Neural progenitor cell (in vitro differentiated cells): ENCODE measurements around the gene LAMA2. TPM values are rescaled to one million over a fixed set of nuclear protein-coding genes. Genes with fewer than 3 reads are reported as not detected.

Experiments
- DNase-seq: peaks from one replicate; pipeline ENCODE4 v3.0.0-alpha.2; 2016; ENCODE audit warnings: low spot score
- H2AFZ ChIP-seq: fragments of 200-600 bp; sonication (generic); replicated peaks from 2 replicates; pipeline ENCODE4 v1.6.1; 2016; ENCODE audit warnings: antibody characterized with exemption
- H3F3A ChIP-seq: fragments of 200-600 bp; sonication (generic); 2 replicates; pipeline ENCODE4 v1.6.1; 2016; ENCODE audit warnings: antibody characterized with exemption, low read depth
- H3K27ac ChIP-seq: fragments of 200-600 bp; sonication (generic); 2 replicates; pipeline ENCODE4 v1.5.1; 2016; ENCODE audit warnings: mild to moderate bottlenecking
- H3K27me3 ChIP-seq: fragments of 200-600 bp; sonication (generic); 2 replicates; pipeline ENCODE4 v1.6.1; 2016; ENCODE audit warnings: mild to moderate bottlenecking, moderate library complexity
- H3K36me3 ChIP-seq: fragments of 200-600 bp; sonication (generic); 2 replicates; pipeline ENCODE4 v1.5.1; 2016
- H3K4me1 ChIP-seq: fragments of 200-600 bp; sonication (generic); 2 replicates; pipeline ENCODE4 v1.6.1; 2016; ENCODE audit warnings: mixed run types
- H3K4me2 ChIP-seq: fragments of 200-600 bp; sonication (generic); 2 replicates; pipeline ENCODE4 v1.6.1; 2016
- H3K4me3 ChIP-seq: fragments of 200-600 bp; sonication (generic); 2 replicates; pipeline ENCODE4 v1.5.1; 2016
- H3K79me2 ChIP-seq: fragments of 200-600 bp; sonication (generic); 2 replicates; pipeline ENCODE4 v1.6.1; 2016; ENCODE audit warnings: low read depth
- H3K9ac ChIP-seq: fragments of 200-600 bp; sonication (generic); 2 replicates; pipeline ENCODE4 v1.6.1; 2016
- H3K9me3 ChIP-seq: fragments of 200-600 bp; sonication (generic); 2 replicates; pipeline ENCODE4 v1.5.1; 2016; ENCODE audit warnings: low read depth
- H4K20me1 ChIP-seq: fragments of 200-600 bp; sonication (generic); 2 replicates; pipeline ENCODE4 v1.6.1; 2016; ENCODE audit warnings: low read depth
- H3K27ac Mint-ChIP-seq: 3 replicates; pipeline ENCODE4 v1.8.0; 2021; ENCODE audit warnings: mixed read lengths
- H3K27me3 Mint-ChIP-seq: 2 replicates; pipeline ENCODE4 v1.8.0; 2022; ENCODE audit warnings: low read depth, mild to moderate bottlenecking, inconsistent platforms, moderate library complexity, mixed read lengths; ENCODE audit not compliant: insufficient read depth
- H3K36me3 Mint-ChIP-seq: 3 replicates; pipeline ENCODE4 v1.8.0; 2021; ENCODE audit warnings: mixed read lengths
- H3K4me1 Mint-ChIP-seq: 3 replicates; pipeline ENCODE4 v1.8.0; 2021; ENCODE audit warnings: mixed read lengths
- H3K4me3 Mint-ChIP-seq: 3 replicates; pipeline ENCODE4 v1.8.0; 2021; ENCODE audit warnings: mild to moderate bottlenecking, moderate library complexity, mixed read lengths
- H3K9me3 Mint-ChIP-seq: 3 replicates; pipeline ENCODE4 v1.8.0; 2020; ENCODE audit warnings: mixed read lengths
- EZH2 ChIP-seq: fragments of 200-600 bp; sonication (generic); IDR thresholded peaks from 2 replicates; pipeline ENCODE4 v1.6.1; 2017; ENCODE audit warnings: antibody characterized with exemption, mild to moderate bottlenecking, moderate library complexity
- EZH2phosphoT487 ChIP-seq: fragments of 200-600 bp; sonication (generic); IDR thresholded peaks from 2 replicates; pipeline ENCODE4 v1.6.1; 2017; ENCODE audit warnings: antibody characterized with exemption
- total RNA-seq: library from RNA; depleted of rRNA; stranded (reverse); fragments of >200 nt; gene quantifications from 2 replicates; pipeline ENCODE4 v1.2.3, GENCODE V29; 2015; ENCODE audit warnings: low replicate concordance
- TF ChIP-seq, protein P1 (sequence below): fragments of 200-600 bp; sonication (generic); IDR thresholded peaks from 2 replicates; pipeline ENCODE4 v1.5.1; 2017; ENCODE audit warnings: antibody characterized with exemption, mild to moderate bottlenecking

Gene LAMA2
- total RNA-seq, 1 donor from 2014 or later: 1.5 TPM

- Histone ChIP-seq H2AFZ (peak overlapping the region; percentile 74), H3F3A (no peaks in the 10 kb centered on the region), H3K4me2 (no peak overlapping the region), H4K20me1 (no peaks in the 10 kb centered on the region), H3K79me2 (no peaks in the 10 kb centered on the region), H3K4me3 (no peak overlapping the region), H3K9ac (no peak overlapping the region), H3K36me3 (no peaks in the 10 kb centered on the region), H3K27me3 (no peaks in the 10 kb centered on the region), H3K9me3 (no peaks in the 10 kb centered on the region), H3K4me1 (peaks cover 14% of the 10 kb centered on the region), H3K27ac (peak overlapping the region; percentile 55)
- no peaks in the 10 kb centered on the region for H3K36me3 Mint-ChIP-seq
- no peak overlapping the region for H3K27ac Mint-ChIP-seq
- TF ChIP-seq, protein P1, sequence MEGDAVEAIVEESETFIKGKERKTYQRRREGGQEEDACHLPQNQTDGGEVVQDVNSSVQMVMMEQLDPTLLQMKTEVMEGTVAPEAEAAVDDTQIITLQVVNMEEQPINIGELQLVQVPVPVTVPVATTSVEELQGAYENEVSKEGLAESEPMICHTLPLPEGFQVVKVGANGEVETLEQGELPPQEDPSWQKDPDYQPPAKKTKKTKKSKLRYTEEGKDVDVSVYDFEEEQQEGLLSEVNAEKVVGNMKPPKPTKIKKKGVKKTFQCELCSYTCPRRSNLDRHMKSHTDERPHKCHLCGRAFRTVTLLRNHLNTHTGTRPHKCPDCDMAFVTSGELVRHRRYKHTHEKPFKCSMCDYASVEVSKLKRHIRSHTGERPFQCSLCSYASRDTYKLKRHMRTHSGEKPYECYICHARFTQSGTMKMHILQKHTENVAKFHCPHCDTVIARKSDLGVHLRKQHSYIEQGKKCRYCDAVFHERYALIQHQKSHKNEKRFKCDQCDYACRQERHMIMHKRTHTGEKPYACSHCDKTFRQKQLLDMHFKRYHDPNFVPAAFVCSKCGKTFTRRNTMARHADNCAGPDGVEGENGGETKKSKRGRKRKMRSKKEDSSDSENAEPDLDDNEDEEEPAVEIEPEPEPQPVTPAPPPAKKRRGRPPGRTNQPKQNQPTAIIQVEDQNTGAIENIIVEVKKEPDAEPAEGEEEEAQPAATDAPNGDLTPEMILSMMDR: no peak
- TF ChIP-seq EZH2: no peak
- H3K4me1 Mint-ChIP-seq: peaks cover 10% of the 10 kb centered on the region
- no peak overlapping the region for H3K4me3 Mint-ChIP-seq
- H3K9me3 Mint-ChIP-seq: peaks cover 2% of the 10 kb centered on the region
- H3K27me3 Mint-ChIP-seq: no peaks in the 10 kb centered on the region
- no peak for DNase-seq
These were observed 312.2 kb downstream of the LAMA2 start for GRCh38 chr6:129195161-129195560.

DNA sequence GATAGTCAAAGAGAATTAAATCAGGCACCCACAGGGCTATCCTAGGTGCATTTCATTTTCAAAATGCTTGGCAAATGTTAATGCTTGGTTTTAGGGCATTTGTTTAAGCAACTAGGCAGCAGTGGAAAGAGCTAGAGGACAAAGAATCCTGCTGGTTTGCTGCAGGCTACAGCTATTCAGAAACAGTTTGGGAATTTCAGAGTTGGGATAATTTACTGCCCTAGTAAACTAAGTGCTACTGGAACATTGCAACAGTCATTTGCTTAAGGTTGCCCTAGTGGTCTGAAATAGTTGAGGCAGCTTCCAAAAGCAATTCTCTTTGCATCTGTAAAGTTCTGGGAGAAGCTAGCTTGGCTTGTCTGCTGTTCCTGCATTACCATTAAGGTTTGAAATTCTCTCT, 312.7 kb downstream of the LAMA2 start:
- H3K4me1 ChIP-seq: peaks cover 14% of the 10 kb centered on the region
- H3K36me3 Mint-ChIP-seq: no peaks in the 10 kb centered on the region
- peak overlapping the region; percentile 26 for H3K4me2 ChIP-seq
- no peaks in the 10 kb centered on the region for H3K27me3 Mint-ChIP-seq
- no peak overlapping the region for H3K4me3 Mint-ChIP-seq
- no peaks in the 10 kb centered on the region for H3K9me3 ChIP-seq
- no peak overlapping the region for H3K27ac Mint-ChIP-seq
- no peaks in the 10 kb centered on the region for H4K20me1 ChIP-seq
- no peaks in the 10 kb centered on the region for H3K27me3 ChIP-seq
- H3K36me3 ChIP-seq: no peaks in the 10 kb centered on the region
- peaks cover 2% of the 10 kb centered on the region for H3K9me3 Mint-ChIP-seq
- no peak overlapping the region for H3K9ac ChIP-seq
- peak; percentile 27 for DNase-seq
- H3K27ac ChIP-seq: peak overlapping the region; percentile 55
- H3K4me1 Mint-ChIP-seq: peaks cover 10% of the 10 kb centered on the region
- no peaks in the 10 kb centered on the region for H3K79me2 ChIP-seq
- H3K4me3 ChIP-seq: no peak overlapping the region
- no peak for TF ChIP-seq EZH2
- TF ChIP-seq, protein P1: peak; percentile 30
- H2AFZ ChIP-seq: peak overlapping the region; percentile 74
- H3F3A ChIP-seq: no peaks in the 10 kb centered on the region

GRCh38 chr6:129197154-129197553, 314.2 kb downstream of the LAMA2 start:
- no peaks in the 10 kb centered on the region for H4K20me1 ChIP-seq
- H2AFZ ChIP-seq: no peak overlapping the region
- Mint-ChIP-seq H3K36me3 (no peaks in the 10 kb centered on the region), H3K9me3 (peaks cover 2% of the 10 kb centered on the region), H3K27me3 (no peaks in the 10 kb centered on the region), H3K4me1 (peaks cover 19% of the 10 kb centered on the region), H3K4me3 (no peak overlapping the region), H3K27ac (no peak overlapping the region)
- no peaks in the 10 kb centered on the region for H3K27me3 ChIP-seq
- no peak overlapping the region for H3K9ac ChIP-seq
- peaks cover 14% of the 10 kb centered on the region for H3K4me1 ChIP-seq
- no peak for DNase-seq
- TF ChIP-seq EZH2: no peak
- no peak for TF ChIP-seq EZH2phosphoT487
- TF ChIP-seq, protein P1: no peak
- no peaks in the 10 kb centered on the region for H3K9me3 ChIP-seq
- no peak overlapping the region for H3K27ac ChIP-seq
- H3K4me3 ChIP-seq: no peak overlapping the region
- H3K4me2 ChIP-seq: no peak overlapping the region
- H3K36me3 ChIP-seq: no peaks in the 10 kb centered on the region
- H3F3A ChIP-seq: no peaks in the 10 kb centered on the region
- no peaks in the 10 kb centered on the region for H3K79me2 ChIP-seq

DNA sequence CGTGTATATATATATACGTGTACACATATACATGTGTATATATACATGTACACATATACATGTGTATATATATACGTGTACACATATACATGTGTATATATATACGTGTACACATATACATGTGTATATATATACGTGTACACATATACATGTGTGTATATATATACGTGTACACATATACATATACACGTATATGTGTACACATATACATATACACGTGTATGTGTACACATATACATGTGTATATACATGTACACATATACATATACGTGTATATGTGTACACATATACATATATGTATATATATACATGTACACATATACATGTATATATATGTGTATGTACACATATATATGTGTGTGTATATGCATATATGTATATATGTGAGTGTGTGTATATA, 317.2 kb downstream of the LAMA2 start:
- Mint-ChIP-seq H3K9me3 (peaks cover 2% of the 10 kb centered on the region), H3K27ac (no peak overlapping the region), H3K4me3 (no peak overlapping the region), H3K4me1 (peaks cover 27% of the 10 kb centered on the region), H3K36me3 (no peaks in the 10 kb centered on the region), H3K27me3 (peaks cover 3% of the 10 kb centered on the region)
- H2AFZ ChIP-seq: no peak overlapping the region
- H3K36me3 ChIP-seq: no peaks in the 10 kb centered on the region
- no peak for DNase-seq
- H3K4me3 ChIP-seq: no peak overlapping the region
- no peaks in the 10 kb centered on the region for H4K20me1 ChIP-seq
- H3K4me1 ChIP-seq: peaks cover 13% of the 10 kb centered on the region
- H3K27ac ChIP-seq: no peak overlapping the region
- H3F3A ChIP-seq: no peaks in the 10 kb centered on the region
- no peak overlapping the region for H3K9ac ChIP-seq
- H3K27me3 ChIP-seq: no peaks in the 10 kb centered on the region
- TF ChIP-seq EZH2 (no peak), EZH2phosphoT487 (no peak)
- TF ChIP-seq, protein P1: no peak
- H3K9me3 ChIP-seq: no peaks in the 10 kb centered on the region
- H3K79me2 ChIP-seq: no peaks in the 10 kb centered on the region
- no peak overlapping the region for H3K4me2 ChIP-seq
